ENCODE results near the gene HP. TPM values are rescaled to one million over a fixed set of nuclear protein-coding genes. Genes with fewer than 3 reads are reported as not detected.

The HP gene
- total and polyA plus RNA-seq, 10 of the 15 experiments (the other 5 are each of a cell fraction or from before 2014, with no cell fraction given): 10.8 TPM; not detected in 9

- no peak overlapping the region for H3K4me3 ChIP-seq
- H3K36me3 ChIP-seq (ENCODE audit: control insufficient read depth in 2 of 2, insufficient read depth in 2 of 2, low read length in 1 of 2): no peaks in the 10 kb centered on the region
- no TSS peak for BruUV-seq (replicated peaks)
- H3K4me2 ChIP-seq (ENCODE audit: control insufficient read depth, insufficient read depth): no peak overlapping the region
- ChIA-PET CTCF (interaction anchor here (1.6 kb wide), 1 partner anchor 10 kb away, joined by 6 read pairs; no protein-coding TSS in a partner anchor), POLR2A (no interaction called here), RAD21 (ENCODE audit: unreplicated experiment) (no interaction called here), SMC1A (ENCODE audit: uncharacterized antibody, unreplicated experiment) (no interaction called here)
- H4K20me1 ChIP-seq (ENCODE audit: control insufficient read depth, insufficient read depth): no peaks in the 10 kb centered on the region
- ATAC-seq (no peak), DNase-seq (ENCODE audit: low read depth, low spot score) (no peak), FAIRE-seq (no peak)
- intact Hi-C loops (cut with micrococcal nuclease; ENCODE audit: unreplicated experiment) (no loop called here), in situ Hi-C loops (cut with MboI) (no loop called here)
- no peaks in the 10 kb centered on the region for H3K27me3 ChIP-seq (replicated peaks in 1 of 2; ENCODE audit: control insufficient read depth in 2 of 2, insufficient read depth in 2 of 2, low read length in 1 of 2)
- H3K4me1 ChIP-seq (ENCODE audit: control insufficient read depth, insufficient read depth, low read length): no peaks in the 10 kb centered on the region
- H3K9me3 ChIP-seq (replicated peaks; ENCODE audit: control insufficient read depth, insufficient read depth, low read length): no peaks in the 10 kb centered on the region
- no peaks in the 10 kb centered on the region for H3K79me2 ChIP-seq (ENCODE audit: control insufficient read depth, insufficient read depth, low read length)
- H2AFZ ChIP-seq (ENCODE audit: control insufficient read depth, low read depth, low read length): no peak overlapping the region
- no peak overlapping the region for H3K9ac ChIP-seq (ENCODE audit: control insufficient read depth, insufficient read depth, low read length)
- WGBS (ENCODE audit: insufficient coverage, insufficient replicate concordance, low lambda C conversion rate, missing lambda C conversion rate): 43% methylated on average over 1 of the region's 1 CpG
- no peak overlapping the region for H3K27ac ChIP-seq (ENCODE audit: control insufficient read depth, insufficient read depth)
- TF ChIP-seq JUNB (IDR thresholded peaks at IDR 0.05) (no peak), NR2C2 (IDR thresholded peaks at IDR 0.05; ENCODE audit: borderline replicate concordance, control insufficient read depth, insufficient read length, low read depth) (no peak), CTCF (IDR thresholded peaks at IDR 0.05 in 2 of 3, conservative IDR thresholded peaks at IDR 0.05 in 1 of 3; ENCODE audit: control insufficient read depth in 2 of 3, extremely low read depth in 1 of 3, insufficient read depth in 1 of 3, low read depth in 3 of 3, low read length in 3 of 3) (no peak), TBL1XR1 (IDR thresholded peaks at IDR 0.05; ENCODE audit: low read depth, low read length) (no peak), CEBPB (IDR thresholded peaks at IDR 0.05; ENCODE audit: borderline replicate concordance in 1 of 2, low read depth in 2 of 2, low read length in 2 of 2) (no peak), PAX5 (IDR thresholded peaks at IDR 0.05; ENCODE audit: borderline replicate concordance, low read depth, low read length) (no peak), ZZZ3 (IDR thresholded peaks at IDR 0.05; ENCODE audit: control insufficient read depth, insufficient read length, low read depth) (no peak), ZNF622 (IDR thresholded peaks at IDR 0.05) (no peak), FOXK2 (IDR thresholded peaks at IDR 0.05) (no peak), EZH2 (IDR thresholded peaks at IDR 0.05; ENCODE audit: borderline replicate concordance, control insufficient read depth, low read depth, low read length) (no peak), USF1 (IDR thresholded peaks at IDR 0.05; ENCODE audit: borderline replicate concordance, extremely low read length, insufficient read depth, low read depth, low read length) (no peak), ZNF207 (IDR thresholded peaks at IDR 0.05; ENCODE audit: borderline replicate concordance) (no peak), CBX3 (IDR thresholded peaks at IDR 0.05; ENCODE audit: borderline replicate concordance, low read depth) (no peak), ZNF592 (IDR thresholded peaks at IDR 0.05) (no peak), BMI1 (IDR thresholded peaks at IDR 0.05; ENCODE audit: borderline replicate concordance) (no peak), KDM1A (IDR thresholded peaks at IDR 0.05; ENCODE audit: borderline replicate concordance) (no peak), MTA3 (IDR thresholded peaks at IDR 0.05; ENCODE audit: borderline replicate concordance, low read length) (no peak)
Observed at GRCh38 chr16:72061564-72061963, 7.3 kb downstream of the HP start.

All from GM12878 (cell line).